NCI-H2081 treated with DMSO at 0.1 percent for 48 hours (cell line): ENCODE data around the gene EZH1.

Source experiments
- DNase-seq: peaks from one replicate; lab custom pipeline; 2025; lab: John Stamatoyannopoulos, UW

The EZH1 gene

DNA sequence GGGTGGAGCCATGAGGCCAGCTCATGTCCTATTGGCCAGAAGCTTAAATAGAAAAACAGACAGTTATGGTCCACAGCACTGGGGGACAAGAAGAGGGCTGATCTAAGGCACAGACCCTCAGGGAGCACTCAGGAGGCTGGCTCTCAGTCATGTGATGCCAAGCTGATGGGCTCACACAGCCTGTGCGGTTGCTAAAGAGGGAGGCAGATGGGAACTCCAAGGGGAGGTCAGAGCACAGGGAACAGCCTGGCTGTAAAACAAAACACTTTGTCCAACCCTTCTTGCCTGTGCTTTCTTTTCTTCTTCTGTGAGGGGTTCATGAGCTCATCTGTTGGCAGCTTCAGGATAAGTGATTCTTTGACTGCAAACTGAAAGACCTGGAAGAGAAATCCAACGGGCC, 35.3 kb downstream of the EZH1 start:
- DNase-seq = no peak

DNA sequence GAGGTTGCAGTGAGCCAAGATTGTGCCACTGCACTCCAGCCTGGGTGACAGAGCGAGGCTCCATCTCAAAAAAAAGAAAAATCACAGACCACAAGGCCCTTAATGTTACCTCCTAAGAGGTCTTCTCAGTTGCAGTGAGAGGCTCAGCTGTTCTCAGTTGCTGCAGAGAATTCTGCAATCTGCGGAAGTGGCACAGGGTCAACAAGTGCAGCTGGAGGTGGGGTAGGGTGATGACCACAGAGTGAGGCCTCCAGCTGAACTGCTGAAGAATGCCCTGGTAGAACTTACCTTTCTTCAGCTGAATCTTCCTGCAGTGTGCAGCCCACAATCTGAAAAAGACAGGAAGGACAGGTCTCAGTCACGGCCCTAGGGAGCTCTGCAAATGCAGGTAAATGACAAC, 36.3 kb downstream of the EZH1 start:
- no peak for DNase-seq

DNA sequence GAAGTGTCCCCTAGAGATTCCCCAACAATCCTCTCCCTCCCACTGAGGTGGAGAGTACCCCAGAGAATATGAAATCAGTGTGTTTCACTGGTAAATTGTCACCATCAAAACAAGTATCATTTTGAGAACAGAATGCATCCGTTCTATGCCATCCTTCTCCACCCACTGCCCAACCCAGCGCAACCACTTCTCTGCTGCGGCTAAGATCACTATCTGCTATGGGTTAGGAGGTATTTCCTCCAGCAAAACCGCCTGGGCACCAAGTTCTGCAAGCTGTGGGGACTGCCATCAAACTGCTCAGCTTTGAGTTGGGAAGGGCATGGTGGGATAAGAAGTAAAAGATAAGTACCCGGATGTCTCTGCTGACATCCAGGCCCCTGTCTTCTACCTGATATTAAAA, 38.1 kb downstream of the EZH1 start:
- no peak for DNase-seq

DNA sequence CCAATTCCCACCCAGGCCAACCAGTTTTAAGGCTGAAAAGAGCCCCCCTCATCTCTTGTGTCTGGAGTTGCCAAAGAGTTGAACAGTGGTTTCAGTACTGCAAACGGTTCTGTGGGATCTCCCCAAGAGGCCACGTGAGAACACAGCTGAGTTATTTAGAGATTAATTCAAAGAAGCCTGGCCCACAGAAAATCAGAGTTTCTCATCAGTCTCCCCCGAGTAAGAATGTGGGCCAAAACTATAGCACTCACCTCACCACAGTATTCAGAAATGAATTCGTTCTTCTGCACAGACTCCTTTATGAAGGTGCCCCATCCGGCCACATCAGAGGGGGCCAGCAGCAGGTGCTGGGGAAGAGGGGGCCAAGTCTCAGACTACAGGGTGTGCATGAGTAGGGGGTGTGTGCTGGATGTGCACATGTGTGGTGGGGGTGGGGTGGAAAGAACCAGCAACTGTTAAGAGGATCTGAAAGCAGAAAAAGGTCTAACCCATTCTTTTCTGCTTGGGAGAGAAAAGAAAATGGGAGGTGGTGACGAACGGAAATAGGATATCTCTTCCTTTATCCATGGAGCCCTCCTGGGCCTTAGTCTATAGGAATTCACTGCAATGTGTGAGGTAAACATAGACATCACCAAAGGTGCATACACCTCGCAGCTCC, 39.9 kb downstream of the EZH1 start:
- no peak for DNase-seq

DNA sequence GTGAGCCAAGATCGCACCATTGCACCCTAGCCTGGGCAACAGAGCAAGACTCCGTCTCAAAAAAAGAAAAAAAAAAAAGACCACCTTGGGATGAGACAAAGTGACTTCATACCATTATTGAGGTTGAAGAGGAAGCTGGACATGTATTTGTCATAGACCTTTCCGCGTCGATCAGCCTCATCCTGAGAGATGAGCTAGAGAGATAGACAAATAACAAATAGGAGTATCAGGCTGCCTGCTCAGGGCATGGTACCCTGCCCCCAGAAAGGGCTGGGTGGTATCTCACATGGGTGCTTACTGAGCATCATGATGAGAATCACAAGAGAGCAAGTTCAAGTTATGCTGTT, 40.4 kb downstream of the EZH1 start:
- DNase-seq = no peak

DNA sequence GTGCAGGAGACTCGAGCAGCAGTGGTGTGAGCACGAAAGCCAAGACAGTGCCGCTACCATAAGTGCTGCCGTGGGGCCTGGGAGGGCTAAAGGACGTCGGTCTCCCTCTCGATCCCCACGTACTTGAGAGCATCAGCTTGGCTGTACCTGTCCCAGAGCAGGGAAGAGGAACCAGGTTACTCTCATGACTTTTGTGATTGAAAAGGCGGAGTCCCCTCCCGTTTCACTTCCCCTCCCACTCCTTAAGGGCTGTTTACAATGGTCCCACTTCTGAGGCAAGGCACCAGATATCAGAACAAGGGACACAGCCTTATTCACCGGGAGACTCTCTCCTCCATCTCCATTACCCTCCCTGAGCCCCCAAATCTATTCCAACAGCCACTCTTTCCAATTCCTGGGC, 42.4 kb downstream of the EZH1 start:
- DNase-seq = no peak

DNA sequence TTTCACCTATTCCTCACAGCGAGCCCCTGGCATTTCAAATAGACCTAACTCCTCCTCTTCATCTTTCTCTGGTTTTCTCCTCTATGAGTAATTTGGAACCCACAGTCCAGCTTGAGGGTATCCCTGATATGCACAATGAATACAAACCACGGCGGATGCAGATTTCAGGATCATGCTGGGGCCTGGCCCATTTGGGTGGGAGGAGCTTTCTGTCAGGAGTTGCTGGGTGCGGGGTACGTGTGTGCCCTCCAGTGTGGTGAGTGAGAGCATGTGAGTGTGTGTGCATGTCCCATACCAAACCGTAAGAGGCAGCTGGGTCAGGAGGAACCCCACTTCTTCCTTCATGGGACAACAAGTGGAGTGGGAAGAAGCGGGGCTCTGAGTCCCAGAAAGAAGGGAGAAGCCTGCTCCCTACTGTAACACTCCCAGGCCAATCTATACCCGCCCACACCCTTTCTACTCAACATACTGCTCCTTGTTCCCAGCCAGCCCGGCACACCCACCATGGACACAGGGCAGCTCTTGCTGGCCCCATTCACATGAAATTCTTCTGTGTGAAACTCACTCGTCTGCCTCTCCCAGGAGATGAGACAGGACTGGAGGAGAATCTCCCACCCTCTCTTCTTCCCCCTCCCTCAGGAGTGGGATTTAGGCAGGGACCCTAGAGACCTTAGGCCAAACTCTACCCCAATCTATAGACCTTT, 44.1 kb downstream of the EZH1 start:
- no peak for DNase-seq

DNA sequence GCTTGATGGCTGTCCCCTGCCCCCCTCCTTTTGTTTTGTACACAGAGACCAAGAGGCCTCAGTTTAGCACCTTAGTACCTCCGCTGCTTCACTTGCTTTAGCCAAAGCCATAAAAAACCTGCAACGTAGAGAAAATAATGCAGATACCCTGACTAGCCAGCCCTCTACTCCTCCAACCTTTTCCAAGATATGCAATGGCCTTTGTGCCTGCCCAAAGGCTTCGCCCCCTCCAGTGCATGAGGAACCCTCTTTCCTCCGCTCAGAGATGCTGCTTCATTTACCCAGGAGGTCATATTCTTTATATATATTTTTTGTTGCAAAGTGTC, 45.5 kb downstream of the EZH1 start:
- no peak for DNase-seq

DNA sequence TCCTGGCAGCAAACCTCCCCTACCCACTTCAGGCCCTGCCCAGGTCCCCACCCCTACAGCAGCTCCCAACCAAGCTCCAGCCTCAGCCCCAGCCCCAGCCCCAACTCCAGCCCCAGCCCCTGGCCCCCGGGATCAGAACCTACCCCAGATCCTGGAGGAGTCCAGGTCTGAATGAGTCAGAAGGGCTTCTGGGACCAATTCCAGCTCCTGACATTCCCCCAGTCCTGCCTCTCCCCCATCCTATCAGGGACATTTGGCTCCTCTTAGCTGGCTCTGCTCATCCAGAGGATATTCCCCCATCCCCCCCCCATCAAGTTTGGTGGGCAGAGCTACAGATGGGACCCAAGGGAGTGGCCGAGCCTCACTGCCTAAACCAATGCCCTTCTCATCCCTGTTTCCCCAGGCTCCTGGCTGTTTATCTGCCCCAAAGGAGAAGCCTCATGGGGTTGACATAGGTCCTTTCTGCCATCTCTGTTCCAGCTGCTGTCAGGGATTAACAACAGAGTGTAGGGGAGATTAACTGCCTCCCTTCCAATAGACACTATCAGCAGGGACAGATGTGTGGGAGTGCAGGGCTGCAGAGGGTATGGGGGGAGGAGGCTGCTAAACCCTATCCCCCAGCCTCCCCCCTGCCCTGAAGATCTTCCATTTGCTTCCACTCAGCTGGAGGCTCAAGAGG, 46.0 kb downstream of the EZH1 start:
- no peak for DNase-seq

DNA sequence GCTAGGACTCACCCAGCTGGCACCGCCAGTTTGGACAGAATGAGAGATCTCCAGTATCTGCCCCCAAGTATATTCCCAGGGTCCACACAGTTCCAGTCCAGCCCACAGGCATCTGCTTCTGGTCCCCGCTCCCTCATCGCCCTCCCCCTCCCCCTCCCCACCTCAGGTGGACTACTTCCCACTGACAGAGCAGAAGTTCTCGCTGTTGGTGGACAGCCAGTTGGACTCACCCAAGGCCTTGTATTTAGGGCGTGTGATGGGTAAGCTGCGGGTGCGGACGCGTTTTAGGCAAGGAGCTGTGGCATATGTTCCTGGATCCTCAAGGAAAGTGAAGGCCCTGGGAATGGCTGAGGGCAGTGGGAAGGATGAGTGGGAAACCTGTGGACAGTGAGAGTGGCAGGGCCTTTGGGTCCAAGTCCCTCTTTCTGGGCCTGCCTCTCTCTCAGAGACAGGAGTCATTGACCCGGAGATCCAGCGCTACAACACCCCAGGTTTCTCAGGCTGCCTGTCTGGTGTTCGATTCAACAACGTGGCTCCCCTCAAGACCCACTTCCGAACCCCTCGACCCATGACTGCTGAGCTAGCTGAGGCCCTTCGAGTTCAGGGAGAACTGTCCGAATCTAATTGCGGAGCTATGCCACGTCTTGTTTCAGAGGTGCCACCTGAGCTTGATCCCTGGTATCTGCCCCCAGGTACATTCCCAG, 47.6 kb downstream of the EZH1 start:
- no peak for DNase-seq

DNA sequence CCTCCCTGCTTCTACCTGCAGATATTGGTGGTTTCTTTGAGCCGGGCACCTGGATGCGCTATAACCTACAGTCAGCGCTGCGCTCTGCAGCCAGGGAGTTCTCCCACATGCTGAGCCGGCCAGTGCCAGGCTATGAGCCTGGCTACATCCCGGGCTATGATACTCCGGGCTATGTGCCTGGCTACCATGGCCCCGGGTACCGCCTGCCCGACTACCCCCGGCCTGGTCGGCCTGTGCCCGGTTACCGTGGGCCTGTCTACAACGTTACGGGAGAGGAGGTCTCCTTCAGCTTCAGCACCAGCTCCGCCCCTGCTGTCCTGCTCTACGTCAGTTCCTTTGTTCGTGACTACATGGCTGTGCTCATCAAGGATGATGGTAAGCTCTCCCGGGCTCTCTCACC, 49.3 kb downstream of the EZH1 start:
- no peak for DNase-seq

DNA sequence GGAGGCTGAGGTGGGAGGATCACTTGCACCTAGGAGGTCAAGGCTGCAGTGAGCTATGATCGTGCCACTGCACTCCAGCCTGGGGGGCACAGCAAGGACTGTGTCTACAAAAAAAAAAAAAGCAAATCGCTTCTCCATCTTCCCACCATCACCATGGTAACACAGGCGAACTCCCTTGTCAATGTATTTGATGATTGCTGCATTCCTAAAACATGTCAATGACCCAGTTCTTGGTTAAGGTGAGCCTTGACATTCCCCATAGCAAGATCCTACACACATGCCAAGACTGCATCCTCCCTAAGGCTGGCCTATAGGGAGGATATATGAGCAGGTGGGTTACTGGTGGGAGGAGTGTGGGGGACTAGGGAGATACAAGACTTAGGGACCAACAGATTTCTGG, 50.3 kb downstream of the EZH1 start:
- no peak for DNase-seq

DNA sequence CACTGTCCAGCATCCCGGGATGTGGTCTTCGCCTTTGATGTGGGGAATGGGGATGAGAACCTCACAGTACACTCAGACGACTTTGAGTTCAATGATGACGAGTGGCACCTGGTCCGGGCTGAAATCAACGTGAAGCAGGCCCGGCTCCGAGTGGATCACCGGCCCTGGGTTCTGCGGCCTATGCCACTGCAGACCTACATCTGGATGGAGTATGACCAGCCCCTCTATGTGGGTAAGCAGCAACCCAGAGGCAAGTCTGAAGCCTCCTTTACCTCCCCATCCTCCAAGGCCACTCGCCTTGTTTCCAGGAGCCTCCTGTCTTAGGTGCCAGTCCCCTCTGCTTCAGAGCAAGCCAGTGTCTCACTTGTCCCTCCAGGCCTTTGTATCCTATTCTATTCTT, 52.4 kb downstream of the EZH1 start:
- no peak for DNase-seq

DNA sequence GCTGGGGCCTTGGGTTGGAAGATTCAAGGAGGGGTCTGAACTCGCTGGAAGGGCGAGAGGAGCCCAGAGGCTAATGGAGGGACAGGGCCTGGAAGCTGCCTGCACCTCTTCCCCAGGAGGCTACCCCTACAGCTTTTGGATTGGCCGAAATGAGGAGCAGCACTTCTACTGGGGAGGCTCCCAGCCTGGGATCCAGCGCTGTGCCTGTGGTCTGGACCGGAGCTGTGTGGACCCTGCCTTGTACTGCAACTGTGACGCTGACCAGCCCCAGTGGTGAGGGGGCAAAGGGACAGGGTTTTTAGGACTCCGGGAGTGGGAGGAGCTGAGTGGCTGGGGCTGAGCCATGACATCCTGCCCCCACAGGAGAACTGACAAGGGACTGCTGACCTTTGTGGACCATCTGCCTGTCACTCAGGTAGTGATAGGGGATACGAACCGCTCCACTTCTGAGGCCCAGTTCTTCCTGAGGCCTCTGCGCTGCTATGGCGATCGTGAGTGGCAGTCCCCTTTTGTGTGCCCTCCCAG, 53.8 kb downstream of the EZH1 start:
- no peak for DNase-seq

DNA sequence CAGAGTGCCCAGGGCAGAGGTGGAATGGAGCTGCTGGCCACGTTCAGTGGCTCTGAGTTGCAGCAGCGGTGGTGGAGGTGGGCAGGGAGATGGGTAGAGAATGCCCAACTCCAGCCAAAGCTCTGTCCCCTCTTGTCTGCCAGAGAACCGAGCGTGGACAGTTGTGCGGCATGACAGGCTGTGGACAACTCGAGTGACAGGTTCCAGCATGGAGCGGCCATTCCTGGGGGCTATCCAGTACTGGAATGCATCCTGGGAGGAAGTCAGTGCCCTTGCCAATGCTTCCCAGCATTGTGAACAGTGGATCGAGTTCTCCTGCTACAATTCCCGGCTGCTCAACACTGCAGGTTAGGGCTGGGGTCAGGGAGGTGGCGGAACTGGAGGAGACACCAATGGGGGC, 54.2 kb downstream of the EZH1 start:
- no peak for DNase-seq

DNA sequence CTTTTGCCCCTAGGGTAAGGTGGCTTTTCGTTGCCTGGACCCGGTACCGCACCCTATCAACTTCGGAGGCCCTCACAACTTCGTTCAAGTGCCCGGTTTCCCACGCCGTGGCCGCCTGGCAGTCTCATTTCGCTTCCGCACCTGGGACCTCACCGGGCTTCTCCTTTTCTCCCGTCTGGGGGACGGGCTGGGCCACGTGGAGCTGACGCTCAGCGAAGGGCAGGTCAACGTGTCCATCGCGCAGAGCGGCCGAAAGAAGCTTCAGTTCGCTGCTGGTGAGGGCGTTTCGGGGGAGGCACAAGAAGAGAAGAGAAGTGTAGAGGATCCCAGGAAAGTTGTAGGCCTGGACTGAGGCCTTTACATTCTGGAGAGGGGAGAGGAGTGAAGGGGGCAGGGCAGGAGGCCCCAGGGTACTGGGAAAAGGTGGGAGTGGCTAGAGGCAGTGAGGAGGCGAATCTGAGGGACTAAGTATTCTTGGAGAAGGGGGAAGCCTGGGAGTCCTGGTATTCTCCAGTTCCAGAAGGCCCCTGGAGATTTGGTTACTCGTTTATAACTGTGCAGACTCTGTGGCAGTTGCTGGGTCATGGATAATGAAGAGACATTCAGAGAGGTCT, 57.0 kb downstream of the EZH1 start:
- no peak for DNase-seq

DNA sequence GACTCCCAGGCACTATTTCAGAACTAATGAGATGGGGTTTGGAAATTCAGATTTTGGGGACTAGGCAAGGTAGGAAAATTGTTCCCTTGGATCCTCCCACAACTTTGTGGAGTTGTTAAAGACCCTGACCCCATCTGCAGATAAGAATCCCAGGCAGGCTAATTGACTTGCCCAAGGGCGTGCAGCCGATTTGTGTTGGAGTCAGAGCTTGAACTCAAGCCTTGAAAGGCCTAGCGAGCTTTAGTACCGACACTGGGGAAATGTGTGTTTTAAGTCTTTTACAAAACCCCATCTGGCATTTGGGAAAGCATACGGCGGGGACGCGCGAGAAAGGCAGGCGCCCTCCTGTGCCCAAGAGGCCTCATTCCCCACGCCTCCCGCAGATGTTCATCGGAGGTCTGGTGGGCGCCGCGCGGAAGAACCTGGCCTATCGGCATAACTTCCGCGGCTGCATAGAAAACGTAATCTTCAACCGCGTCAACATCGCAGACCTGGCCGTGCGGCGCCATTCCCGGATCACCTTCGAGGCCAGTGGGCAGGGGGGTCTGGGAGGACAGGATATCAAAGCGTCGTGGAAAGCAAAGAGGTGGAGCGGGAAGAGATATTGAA, 58.2 kb downstream of the EZH1 start:
- no peak for DNase-seq

DNA sequence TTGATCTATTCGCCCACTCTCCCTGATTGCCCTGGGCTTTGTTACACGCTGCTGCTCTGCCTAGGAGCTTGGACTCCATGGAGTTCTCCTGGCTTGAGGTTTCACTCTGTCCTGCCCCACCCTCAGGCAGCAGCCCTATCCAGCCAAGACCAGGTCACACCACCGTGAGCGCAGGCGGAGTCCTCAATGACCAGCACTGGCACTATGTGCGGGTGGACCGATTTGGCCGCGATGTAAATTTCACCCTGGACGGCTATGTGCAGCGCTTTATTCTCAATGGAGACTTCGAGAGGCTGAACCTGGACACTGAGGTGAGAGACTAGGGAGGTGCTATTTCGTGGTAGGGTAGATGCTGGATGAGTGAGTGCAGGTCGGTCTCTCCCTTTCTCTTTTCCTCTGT, 59.0 kb downstream of the EZH1 start:
- DNase-seq = no peak

DNA sequence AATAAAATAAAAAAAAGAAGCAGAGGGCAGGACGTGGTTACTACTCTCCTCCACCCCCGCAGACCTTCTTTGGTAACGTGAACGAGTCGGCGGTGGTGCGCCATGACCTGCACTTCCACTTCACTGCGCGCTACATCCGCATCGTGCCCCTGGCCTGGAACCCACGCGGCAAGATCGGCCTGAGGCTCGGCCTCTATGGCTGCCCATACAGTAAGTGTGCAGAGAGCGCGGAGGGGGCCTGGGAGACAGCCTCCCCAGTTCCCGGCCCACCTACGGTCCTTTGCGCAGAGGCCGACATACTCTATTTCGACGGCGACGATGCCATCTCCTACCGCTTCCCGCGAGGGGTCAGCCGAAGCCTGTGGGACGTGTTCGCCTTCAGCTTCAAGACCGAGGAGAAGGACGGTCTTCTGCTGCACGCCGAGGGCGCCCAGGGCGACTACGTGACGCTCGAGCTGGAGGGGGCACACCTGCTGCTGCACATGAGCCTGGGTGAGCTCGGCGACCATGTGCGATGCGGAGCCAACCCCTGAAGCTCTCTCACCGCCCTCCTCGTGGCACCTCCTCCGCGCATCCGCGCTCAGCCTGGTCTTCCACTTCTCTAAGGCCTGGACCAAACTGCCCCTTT, 59.8 kb downstream of the EZH1 start:
- no peak for DNase-seq

DNA sequence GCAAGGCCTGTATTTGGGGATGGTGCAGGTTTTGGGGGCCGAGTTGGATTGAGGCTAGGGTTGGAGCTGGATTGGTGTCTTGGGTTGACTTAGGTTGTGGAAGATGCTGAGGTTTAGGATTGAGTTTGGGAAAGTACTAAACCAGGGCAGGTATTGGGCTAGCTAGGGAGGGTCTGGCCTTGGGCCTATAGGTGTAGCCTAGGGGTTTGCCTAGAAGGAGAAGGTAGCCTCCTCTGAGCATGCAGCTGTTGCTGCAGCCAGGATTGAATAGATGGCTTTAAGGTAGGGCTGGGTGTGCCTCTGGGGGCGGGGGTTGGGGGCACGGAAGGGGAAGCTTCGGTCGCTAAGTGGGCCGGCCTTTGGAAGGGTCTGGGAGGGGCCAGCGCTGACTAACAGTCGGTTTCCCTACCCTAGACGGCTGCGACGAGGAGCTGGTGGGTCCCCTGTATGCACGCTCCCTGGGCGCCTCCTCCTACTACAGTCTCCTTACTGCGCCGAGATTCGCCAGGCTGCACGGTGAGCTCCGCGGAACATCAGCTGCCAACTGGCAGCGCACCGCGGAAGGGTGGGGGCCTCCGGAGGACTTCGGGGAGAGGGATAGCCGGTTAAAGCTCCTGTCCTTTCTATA, 61.3 kb downstream of the EZH1 start:
- DNase-seq = no peak

DNA sequence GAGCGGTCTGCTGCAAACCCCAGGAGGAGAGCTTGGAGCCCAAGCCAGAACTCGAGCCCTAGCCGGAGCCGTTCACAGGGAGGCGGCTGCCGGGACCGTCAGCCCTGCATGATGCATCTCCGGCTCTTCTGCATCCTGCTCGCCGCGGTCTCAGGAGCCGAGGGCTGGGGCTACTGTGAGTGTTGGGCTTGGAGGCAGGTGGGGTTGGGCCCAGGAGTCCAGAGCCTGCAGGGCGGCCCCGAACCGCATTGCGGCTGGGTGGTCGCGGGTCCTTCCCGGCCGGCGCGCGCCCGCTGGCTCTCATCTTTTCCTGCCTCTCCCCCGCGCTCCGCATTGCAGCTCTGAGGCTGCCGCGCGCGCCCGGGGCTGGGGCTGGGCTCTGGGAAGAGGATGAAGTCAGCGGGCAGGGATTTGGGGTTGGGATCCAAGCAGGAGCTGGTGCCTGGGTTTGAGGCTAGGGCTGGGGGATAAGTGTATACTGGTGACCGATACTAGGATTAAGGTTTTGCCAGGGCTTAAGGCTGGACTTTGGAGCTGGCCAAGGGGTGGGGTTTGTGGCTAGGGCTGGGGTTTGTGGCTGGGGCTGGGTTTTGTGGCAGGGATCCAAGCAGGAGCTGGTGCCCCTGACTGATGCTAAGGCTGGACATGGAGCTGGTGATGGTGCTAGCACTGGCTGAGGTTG, 62.0 kb downstream of the EZH1 start:
- DNase-seq = no peak
